ENCODE data around the gene GRAMD4. TPM values are rescaled to one million over a fixed set of nuclear protein-coding genes. Genes with fewer than 3 reads are reported as not detected.

Gene GRAMD4
- total and polyA plus RNA-seq, 12 donors: 29.3 to 143 (median 63.9) TPM

- 37 to 45% methylated on average over 22 to 23 of the region's 23 CpGs for WGBS, 2 donors
- peak in 2 of 9 donors; percentile 30 to 33 for TF ChIP-seq CTCF (IDR thresholded peaks at IDR 0.05)
- intact Hi-C loops (cut with DNase I): loop anchor here in 2 of 10 donors (5.0 to 10.0 kb wide), 2 partner anchors 78 to 81 kb away; no protein-coding TSS in a partner anchor
- H3K36me3 ChIP-seq: no peaks in the 10 kb centered on the region
- ATAC-seq: peak in 7 of 8 donors; percentile 4 to 31 (median 10)
- peak overlapping the region in 6 of 10 donors; percentile 5 to 33 (median 31) for H3K4me3 ChIP-seq
- H3K9me3 ChIP-seq: no peaks in the 10 kb centered on the region
- H3K27me3 ChIP-seq: no peaks in the 10 kb centered on the region
- peaks cover 52 to 87% (median 71%) of the 10 kb centered on the region in 9 donors for H3K4me1 ChIP-seq
- peak overlapping the region in 9 of 10 donors; percentile 84 to 94 (median 86) for H3K27ac ChIP-seq
- DNase-seq: peak in 1 of 2 donors; percentile 43
Measured at GRCh38 chr22:46652847-46653331, 32.7 kb downstream of the GRAMD4 start.

- WGBS, 2 donors: 68 to 72% methylated on average over 8 of the region's 8 CpGs
- Histone ChIP-seq H3K27me3 (no peaks in the 10 kb centered on the region), H3K27ac (peak overlapping the region in 9 of 10 donors; percentile 84 to 94 (median 86)), H3K4me1 (peaks cover 52 to 87% (median 71%) of the 10 kb centered on the region in 9 donors), H3K9me3 (no peaks in the 10 kb centered on the region), H3K36me3 (peaks cover 0 to 7% (median 0%) of the 10 kb centered on the region in 9 donors), H3K4me3 (peak overlapping the region in 1 of 10 donors; percentile 18)
- intact Hi-C loops (cut with DNase I): loop anchor here in 2 of 10 donors (5.0 to 10.0 kb wide), 2 partner anchors 79 to 81 kb away; no protein-coding TSS in a partner anchor
- no peak for ATAC-seq
- TF ChIP-seq CTCF (IDR thresholded peaks at IDR 0.05): no peak
- DNase-seq: no peak
Measured at GRCh38 chr22:46653596-46653995, 33.4 kb downstream of the GRAMD4 start.

- Histone ChIP-seq H3K27ac (peak overlapping the region in 2 of 10 donors; percentile 85 to 92), H3K9me3 (no peaks in the 10 kb centered on the region), H3K36me3 (peaks cover 0 to 14% (median 0%) of the 10 kb centered on the region in 9 donors), H3K4me3 (no peak overlapping the region), H3K27me3 (no peaks in the 10 kb centered on the region), H3K4me1 (peaks cover 46 to 80% (median 65%) of the 10 kb centered on the region in 9 donors)
- intact Hi-C loops (cut with DNase I): loop anchor here in 2 of 10 donors (5.0 to 10.0 kb wide), 2 partner anchors 80 to 82 kb away; no protein-coding TSS in a partner anchor
- TF ChIP-seq CTCF (IDR thresholded peaks at IDR 0.05): no peak
- DNase-seq (no peak), ATAC-seq (no peak)
- WGBS, 2 donors: 81 to 91% methylated on average over 17 of the region's 17 CpGs
Measured at GRCh38 chr22:46654426-46654825, 34.2 kb downstream of the GRAMD4 start.

GRCh38 chr22:46654927-46655595 lies 34.9 kb downstream of the GRAMD4 start:
- Histone ChIP-seq H3K36me3 (peaks cover 0 to 17% (median 0%) of the 10 kb centered on the region in 9 donors), H3K4me3 (no peak overlapping the region), H3K9me3 (no peaks in the 10 kb centered on the region), H3K27me3 (no peaks in the 10 kb centered on the region), H3K27ac (peak overlapping the region in 2 of 10 donors; percentile 22 to 47), H3K4me1 (peaks cover 40 to 74% (median 58%) of the 10 kb centered on the region in 9 donors)
- DNase-seq (no peak), ATAC-seq (no peak)
- WGBS, 2 donors: 91% methylated on average over 14 of the region's 14 CpGs
- intact Hi-C loops (cut with DNase I): loop anchor here in 2 of 10 donors (5.0 to 10.0 kb wide), 2 partner anchors 80 to 83 kb away; no protein-coding TSS in a partner anchor
- no peak for TF ChIP-seq CTCF (IDR thresholded peaks at IDR 0.05)
